Adipocyte (in vitro differentiated cells): ENCODE data around the gene MCTP2.

ENCODE experiments used
- DNase-seq: peaks from one replicate; pipeline ENCODE4 v3.0.0-alpha.2; 2015; ENCODE audit warnings: low read depth
- H3K27me3 ChIP-seq: replicated peaks from 2 replicates; pipeline ENCODE4 v1.7.0; 2013; ENCODE audit warnings: mild to moderate bottlenecking, low read length, moderate library complexity; ENCODE audit not compliant: control insufficient read depth, insufficient read depth
- H3K36me3 ChIP-seq: 2 replicates; pipeline ENCODE4 v1.7.0; 2013; ENCODE audit warnings: low read length, mild to moderate bottlenecking, moderate library complexity; ENCODE audit not compliant: control insufficient read depth, insufficient read depth, severe bottlenecking
- H3K4me1 ChIP-seq: 2 replicates; pipeline ENCODE4 v1.7.0; 2013; ENCODE audit warnings: mild to moderate bottlenecking, low read length, moderate library complexity; ENCODE audit not compliant: control insufficient read depth, insufficient read depth
- H3K4me3 ChIP-seq: 2 replicates; pipeline ENCODE4 v1.7.0; 2013; ENCODE audit warnings: mild to moderate bottlenecking, low read length, moderate library complexity
- H3K9ac ChIP-seq: 2 replicates; pipeline ENCODE4 v1.7.0; 2013; ENCODE audit warnings: mild to moderate bottlenecking, low read length, moderate library complexity
- H3K9me3 ChIP-seq: 2 replicates; pipeline ENCODE4 v1.7.0; 2013; ENCODE audit warnings: mild to moderate bottlenecking, low read length, moderate library complexity; ENCODE audit not compliant: control insufficient read depth

Gene MCTP2

DNA sequence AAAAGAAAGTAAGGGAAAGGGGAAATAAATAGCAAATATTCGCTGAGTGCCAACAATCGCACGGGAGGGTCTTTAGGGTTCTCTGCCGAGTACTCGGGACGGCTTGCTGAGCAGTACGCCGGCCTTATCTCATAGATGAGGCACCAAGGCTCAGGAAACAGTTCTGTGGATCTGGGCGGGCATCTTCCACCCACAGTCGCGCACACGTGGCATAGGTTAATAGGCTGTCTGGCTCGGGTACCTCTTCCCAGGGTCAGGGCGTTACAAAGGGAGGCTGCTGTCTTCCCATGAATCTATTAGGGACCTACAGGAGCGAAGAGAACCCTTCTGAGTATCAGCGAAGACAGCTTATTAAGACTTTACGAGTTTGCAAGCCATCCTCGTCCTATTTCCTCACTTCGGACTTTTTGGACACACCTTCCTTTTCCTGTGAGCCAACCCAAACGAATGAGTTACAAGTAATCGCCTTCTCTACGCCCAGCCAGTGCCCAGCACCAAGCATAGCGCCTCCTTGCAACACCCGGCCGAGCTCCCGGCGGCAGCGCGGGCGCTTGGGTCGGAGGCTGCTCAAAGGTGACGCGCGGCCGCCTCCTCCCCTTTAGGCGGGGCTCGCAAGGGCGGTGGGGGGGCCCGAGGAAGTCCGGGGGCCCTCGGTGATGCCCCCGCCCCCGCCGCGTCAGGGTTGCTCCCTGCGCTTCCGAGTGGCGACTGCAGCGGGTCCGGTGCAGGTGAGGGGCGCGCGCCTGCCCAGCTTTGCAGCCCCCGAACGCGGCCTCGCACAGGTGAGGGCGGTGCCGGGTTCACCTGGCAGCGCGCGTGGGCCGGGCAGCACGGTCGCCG lies at the start of gene MCTP2:
Gene MCTP2 (plus strand): TSS at position 679 of the 840 bp plus-strand sequence. CDS start 66,705 bp downstream, outside the sequence.
- no peaks in the 10 kb centered on the region for H3K36me3 ChIP-seq
- peak within 1 kb of the TSS; percentile 87 for H3K9ac ChIP-seq
- H3K4me1 ChIP-seq: peaks cover 52% of the 10 kb centered on the region
- no peaks in the 10 kb centered on the region for H3K9me3 ChIP-seq
- H3K4me3 ChIP-seq: peak within 1 kb of the TSS; percentile 86
- H3K27me3 ChIP-seq: no peaks in the 10 kb centered on the region
- peak; percentile 88 for DNase-seq

- DNase-seq: no peak
- no peaks in the 10 kb centered on the region for H3K27me3 ChIP-seq
- H3K36me3 ChIP-seq: no peaks in the 10 kb centered on the region
- H3K9me3 ChIP-seq: no peaks in the 10 kb centered on the region
- H3K4me3 ChIP-seq: no peak overlapping the region
- H3K4me1 ChIP-seq: no peaks in the 10 kb centered on the region
- H3K9ac ChIP-seq: no peak overlapping the region
These were observed 48.5 kb upstream of the MCTP2 start for GRCh38 chr15:94182883-94183282.

GRCh38 chr15:94185547-94186236 lies 45.7 kb upstream of the MCTP2 start:
- no peak overlapping the region for H3K4me3 ChIP-seq
- no peaks in the 10 kb centered on the region for H3K36me3 ChIP-seq
- no peaks in the 10 kb centered on the region for H3K9me3 ChIP-seq
- no peaks in the 10 kb centered on the region for H3K4me1 ChIP-seq
- DNase-seq: no peak
- no peaks in the 10 kb centered on the region for H3K27me3 ChIP-seq
- no peak overlapping the region for H3K9ac ChIP-seq

GRCh38 chr15:94186770-94187331 lies 44.5 kb upstream of the MCTP2 start:
- H3K9me3 ChIP-seq: no peaks in the 10 kb centered on the region
- no peaks in the 10 kb centered on the region for H3K27me3 ChIP-seq
- DNase-seq: no peak
- no peak overlapping the region for H3K4me3 ChIP-seq
- no peaks in the 10 kb centered on the region for H3K36me3 ChIP-seq
- no peaks in the 10 kb centered on the region for H3K4me1 ChIP-seq
- no peak overlapping the region for H3K9ac ChIP-seq

DNA sequence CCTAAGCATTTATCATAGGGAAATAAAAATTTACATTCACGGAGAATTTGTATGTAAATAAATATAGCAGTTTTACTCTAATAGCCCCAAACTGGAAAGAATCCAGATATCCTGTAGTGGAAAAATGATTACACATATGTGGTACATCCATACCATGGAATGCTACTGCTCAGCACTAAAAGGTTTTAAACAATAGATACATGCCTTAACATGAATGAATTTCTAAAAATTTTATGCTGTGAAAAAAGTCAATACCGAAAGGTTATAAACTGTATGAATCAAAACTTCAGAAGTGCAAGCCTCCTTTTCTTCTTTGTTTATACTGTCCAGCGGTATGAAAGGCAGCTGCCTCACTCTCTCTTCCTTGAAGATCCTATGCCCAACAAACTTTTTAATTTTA lies 37.5 kb upstream of the MCTP2 start:
- H3K36me3 ChIP-seq: no peaks in the 10 kb centered on the region
- H3K27me3 ChIP-seq: no peaks in the 10 kb centered on the region
- H3K4me3 ChIP-seq: no peak overlapping the region
- no peaks in the 10 kb centered on the region for H3K9me3 ChIP-seq
- H3K9ac ChIP-seq: no peak overlapping the region
- H3K4me1 ChIP-seq: no peaks in the 10 kb centered on the region
- no peak for DNase-seq

DNA sequence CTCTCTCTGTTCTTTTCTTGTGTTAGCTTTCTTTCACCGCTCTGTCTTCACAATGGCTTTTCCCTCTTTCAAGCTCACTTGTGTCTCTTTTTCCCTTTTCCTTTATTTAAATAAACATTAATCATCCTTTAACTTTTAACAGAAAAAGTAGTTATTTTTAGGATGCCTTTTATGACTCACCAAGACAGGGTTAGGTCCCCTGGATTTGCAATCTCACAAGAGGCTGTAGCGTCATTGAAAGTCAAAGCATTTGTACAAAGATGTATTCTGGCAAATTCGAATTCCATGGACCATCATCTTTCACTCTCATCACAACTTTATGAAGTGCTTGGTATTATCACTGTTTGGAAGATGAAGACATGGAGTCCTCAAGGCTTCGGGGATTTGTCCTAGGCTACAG lies 34.8 kb upstream of the MCTP2 start:
- no peaks in the 10 kb centered on the region for H3K36me3 ChIP-seq

DNA sequence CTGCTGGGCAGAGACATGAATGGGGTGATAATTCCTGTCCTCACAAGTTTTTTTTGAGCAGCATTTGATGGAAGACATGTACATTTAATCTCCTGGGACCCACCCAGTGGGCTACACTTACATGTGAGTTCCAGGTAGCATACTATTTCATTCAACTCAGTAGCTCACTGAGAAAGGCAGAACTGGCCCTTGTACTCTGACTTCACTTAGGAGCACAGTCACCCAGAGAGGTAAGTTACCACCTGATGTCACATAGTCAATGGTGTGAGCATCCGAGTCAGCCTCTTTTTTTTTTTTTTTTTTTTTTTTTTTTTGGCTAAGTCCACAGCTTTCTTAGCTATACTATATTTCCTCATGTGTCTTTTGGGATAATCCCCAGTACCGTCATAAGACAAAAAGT lies 32.7 kb upstream of the MCTP2 start:
- Histone ChIP-seq H3K9ac (no peak overlapping the region), H3K4me3 (no peak overlapping the region), H3K4me1 (no peaks in the 10 kb centered on the region), H3K36me3 (no peaks in the 10 kb centered on the region), H3K9me3 (no peaks in the 10 kb centered on the region), H3K27me3 (no peaks in the 10 kb centered on the region)
- DNase-seq: no peak

More for the DNA sequence above, 34.8 kb upstream of the MCTP2 start:
- H3K9me3 ChIP-seq: no peaks in the 10 kb centered on the region
- DNase-seq: peak; percentile 0
- no peak overlapping the region for H3K9ac ChIP-seq
- no peaks in the 10 kb centered on the region for H3K27me3 ChIP-seq
- no peak overlapping the region for H3K4me3 ChIP-seq
- H3K4me1 ChIP-seq: no peaks in the 10 kb centered on the region

- no peak overlapping the region for H3K9ac ChIP-seq
- H3K4me1 ChIP-seq: no peaks in the 10 kb centered on the region
- no peak overlapping the region for H3K4me3 ChIP-seq
- no peak for DNase-seq
- H3K9me3 ChIP-seq: no peaks in the 10 kb centered on the region
- no peaks in the 10 kb centered on the region for H3K27me3 ChIP-seq
- H3K36me3 ChIP-seq: no peaks in the 10 kb centered on the region
These were observed 31.6 kb upstream of the MCTP2 start for GRCh38 chr15:94199725-94200124.

DNA sequence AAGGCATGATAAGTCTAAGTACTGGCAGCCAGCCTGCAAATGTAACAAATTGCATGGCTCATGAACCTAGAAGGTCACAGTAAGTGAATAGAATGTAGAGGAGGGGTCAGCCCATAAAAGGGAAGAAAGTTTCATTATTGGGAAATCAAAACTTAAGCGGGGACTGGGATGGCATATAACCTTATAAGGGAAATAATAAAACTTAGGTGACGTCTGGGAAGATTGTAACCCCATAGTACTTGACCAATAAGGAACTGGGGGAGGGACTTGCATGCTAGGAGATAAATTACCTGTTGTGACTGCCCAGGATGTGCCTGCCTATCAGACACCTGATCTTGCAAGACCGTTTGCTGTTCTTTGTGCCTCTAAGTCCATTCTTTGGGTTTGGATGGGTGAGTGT lies 28.1 kb upstream of the MCTP2 start:
- no peak overlapping the region for H3K9ac ChIP-seq
- H3K27me3 ChIP-seq: no peaks in the 10 kb centered on the region
- H3K36me3 ChIP-seq: no peaks in the 10 kb centered on the region
- no peaks in the 10 kb centered on the region for H3K9me3 ChIP-seq
- no peaks in the 10 kb centered on the region for H3K4me1 ChIP-seq
- no peak for DNase-seq
- H3K4me3 ChIP-seq: no peak overlapping the region

- H3K9ac ChIP-seq: no peak overlapping the region
- no peaks in the 10 kb centered on the region for H3K36me3 ChIP-seq
- no peaks in the 10 kb centered on the region for H3K27me3 ChIP-seq
- H3K4me3 ChIP-seq: no peak overlapping the region
- no peaks in the 10 kb centered on the region for H3K4me1 ChIP-seq
- DNase-seq: no peak
- H3K9me3 ChIP-seq: no peaks in the 10 kb centered on the region
These were observed 26.0 kb upstream of the MCTP2 start for GRCh38 chr15:94205366-94205765.

DNA sequence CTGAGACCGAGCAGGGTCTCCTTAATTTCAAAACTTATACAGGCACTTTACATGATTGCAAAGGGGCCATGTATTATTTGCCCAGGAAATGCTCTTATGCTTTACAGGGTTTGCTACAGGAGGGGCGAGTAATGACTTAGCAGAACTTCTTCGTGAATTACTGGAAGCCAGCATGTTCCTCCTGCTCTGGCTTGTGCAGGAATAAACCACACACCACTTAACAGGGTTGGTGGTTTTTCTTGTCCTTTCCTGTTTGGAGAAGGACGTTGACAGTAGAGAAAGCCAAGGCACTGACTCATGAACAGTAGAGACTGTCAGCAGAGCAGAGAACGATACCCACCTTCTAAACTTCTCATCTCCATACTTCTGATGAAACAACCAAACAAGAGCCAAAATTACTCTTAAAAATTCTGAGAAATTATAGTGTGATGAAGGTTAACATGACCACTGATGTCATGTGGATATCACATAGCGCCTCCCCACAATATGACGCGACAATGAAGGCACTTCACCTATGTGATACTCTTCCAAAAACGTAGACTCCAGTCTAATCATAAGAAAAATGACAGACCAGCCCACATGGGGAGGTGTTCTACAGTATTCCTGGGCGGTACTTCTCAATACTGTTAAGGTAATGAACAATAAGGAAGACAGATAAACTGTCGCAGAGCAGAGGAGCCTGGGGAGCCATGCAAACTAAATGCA lies 24.7 kb upstream of the MCTP2 start:
- H3K9me3 ChIP-seq: no peaks in the 10 kb centered on the region
- no peaks in the 10 kb centered on the region for H3K27me3 ChIP-seq
- peak; percentile 14 for DNase-seq
- no peaks in the 10 kb centered on the region for H3K4me1 ChIP-seq
- H3K4me3 ChIP-seq: no peak overlapping the region
- no peak overlapping the region for H3K9ac ChIP-seq
- H3K36me3 ChIP-seq: no peaks in the 10 kb centered on the region
